K562 (cell line): ENCODE results near the gene RNF217. TPM values are rescaled to one million over a fixed set of nuclear protein-coding genes. Genes with fewer than 3 reads are reported as not detected.

Experiments
- ATAC-seq: fragments of 200-7000 bp; cut with Tn5 transposase; 3 replicates; pipeline ENCODE4 v1.9.1; 2020; ENCODE audit warnings: moderate library complexity
- BruUV-seq: library from RNA; stranded (reverse); fragments of 400-500 nt; replicated peaks from 2 replicates; lab custom pipeline; 2021; lab: Mats Ljungman, UMichigan
- CTCF ChIA-PET: fragments of 300-600 bp; formaldehyde crosslinking; extraction: SDS; loops from one replicate; lab custom pipeline; 2021; ENCODE audit warnings: low intra/inter-chr PET ratio; lab: Yijun Ruan, JAX
- POLR2A ChIA-PET: fragments of 300-600, 350-650 bp; sonication (Branson Sonifier 250); formaldehyde crosslinking; extraction: SDS; loops from one replicate; lab custom pipeline; 2021; ENCODE audit warnings: antibody characterized with exemption, inconsistent platforms; lab: Yijun Ruan, JAX
- DNase-seq, 4 experiments: peaks; one replicate each; pipeline versions ENCODE4 v3.0.0 to v3.0.0-alpha.2; 2011 to 2018; ENCODE audit warnings: low spot score in 3 of 4, mixed read lengths in 3 of 4; ENCODE audit errors: extremely low read depth in 1 of 4
- FAIRE-seq: peaks from 2 replicates; lab custom pipeline; 2011; peaks lifted over from hg19 to GRCh38; lab: Jason Lieb, UNC
- H2AFZ ChIP-seq: 2 replicates; pipeline ENCODE4 v1.6.0; 2011; ENCODE audit warnings: low read depth, low read length, control low read depth, inconsistent platforms
- H3K27ac ChIP-seq: fragments of 200-600 bp; 3 replicates; pipeline ENCODE4 v1.8.0; 2011; ENCODE audit warnings: low read depth, mild to moderate bottlenecking, control low read depth, inconsistent platforms, low read length, moderate library complexity, mixed read lengths; ENCODE audit errors: extremely low read depth
- H3K27me3 ChIP-seq, 2 experiments: fragments of 300-600 bp in 1 of 2; 2 replicates in 1 of 2; 3 replicates in 1 of 2; pipeline versions ENCODE4 v1.6.0 to v1.8.0; 2011; ENCODE audit warnings: inconsistent platforms in 2 of 2, low read length in 2 of 2, mild to moderate bottlenecking in 1 of 2, mixed read lengths in 1 of 2, moderate library complexity in 1 of 2; ENCODE audit not compliant: control insufficient read depth in 2 of 2, insufficient read depth in 2 of 2
- H3K36me3 ChIP-seq: fragments of 300-600 bp; 3 replicates; pipeline ENCODE4 v1.8.0; 2011; ENCODE audit warnings: mild to moderate bottlenecking, low read length, inconsistent platforms; ENCODE audit not compliant: control insufficient read depth, insufficient read depth
- H3K4me1 ChIP-seq, 2 experiments: fragments of 200-600 bp in 1 of 2; replicated peaks in 1 of 2; 2 replicates in 1 of 2; 3 replicates in 1 of 2; pipeline versions ENCODE4 v1.5.1 to v1.8.0; 2011; ENCODE audit warnings: inconsistent platforms in 2 of 2, low read length in 2 of 2, mild to moderate bottlenecking in 1 of 2, mixed read lengths in 1 of 2, moderate library complexity in 1 of 2; ENCODE audit not compliant: control insufficient read depth in 2 of 2, insufficient read depth in 2 of 2
- H3K4me2 ChIP-seq: 2 replicates; pipeline ENCODE4 v1.6.1; 2011; ENCODE audit warnings: low read length, control low read depth, inconsistent platforms, mixed read lengths; ENCODE audit not compliant: insufficient read depth
- H3K4me3 ChIP-seq: fragments of 200-600 bp; sonication (generic), shearing (Covaris generic); 2 replicates; pipeline ENCODE4 v1.5.1; 2016; ENCODE audit warnings: control low read depth, inconsistent platforms
- H3K79me2 ChIP-seq: fragments of 200-600 bp; 3 replicates; pipeline ENCODE4 v1.8.0; 2011; ENCODE audit warnings: low read length, inconsistent platforms; ENCODE audit not compliant: control insufficient read depth, insufficient read depth
- H3K9ac ChIP-seq, 2 experiments: 2 replicates each; pipeline versions ENCODE4 v1.6.0 to v1.6.1; 2011; ENCODE audit warnings: low read depth in 2 of 2, low read length in 2 of 2, control low read depth in 1 of 2, inconsistent platforms in 1 of 2, mild to moderate bottlenecking in 1 of 2, mixed read lengths in 1 of 2; ENCODE audit not compliant: insufficient read depth in 1 of 2
- H3K9me1 ChIP-seq: one replicate; pipeline ENCODE4 v1.6.0; 2011; ENCODE audit warnings: inconsistent platforms, mild to moderate bottlenecking, low read length, moderate library complexity; ENCODE audit not compliant: control insufficient read depth, insufficient read depth
- H3K9me3 ChIP-seq: replicated peaks from 2 replicates; pipeline ENCODE4 v1.5.1; 2011; ENCODE audit warnings: low read depth, low read length, inconsistent platforms; ENCODE audit not compliant: control insufficient read depth, insufficient read depth
- H4K20me1 ChIP-seq: replicated peaks from 2 replicates; pipeline ENCODE4 v1.6.1; 2011; ENCODE audit warnings: low read length, inconsistent platforms, mixed read lengths; ENCODE audit not compliant: control insufficient read depth, insufficient read depth
- ARID1B ChIP-seq: fragments of 450-650 bp; IDR thresholded peaks from 2 replicates; pipeline ENCODE4 v1.6.1; 2016; ENCODE audit warnings: antibody characterized with exemption, mild to moderate bottlenecking, inconsistent platforms
- CBFA2T2 ChIP-seq: fragments of 450-650 bp; conservative IDR thresholded peaks from 2 replicates; pipeline ENCODE4 v1.6.1; 2017; ENCODE audit warnings: mild to moderate bottlenecking
- CBFA2T3 ChIP-seq: fragments of 450-650 bp; IDR thresholded peaks from 2 replicates; pipeline ENCODE4 v1.6.1; 2017
- CBX5 ChIP-seq: IDR thresholded peaks from 2 replicates; pipeline ENCODE4 v1.6.1; 2014; ENCODE audit warnings: low read depth, borderline replicate concordance
- KAT7 ChIP-seq: sonication (generic); formaldehyde crosslinking; IDR thresholded peaks from 2 replicates; pipeline ENCODE4 v1.8.0; 2022; ENCODE audit warnings: missing genetic modification reagents, mild to moderate bottlenecking, borderline replicate concordance
- KLF6 ChIP-seq: fragments of 250-450 bp; sonication (Bioruptor Pico); IDR thresholded peaks from 2 replicates; pipeline ENCODE4 v1.4.0; 2020; ENCODE audit warnings: mild to moderate bottlenecking, moderate library complexity, borderline replicate concordance
- MEF2A ChIP-seq: IDR thresholded peaks from 2 replicates; pipeline ENCODE4 v1.6.1; 2011; ENCODE audit warnings: low read depth, mild to moderate bottlenecking, low read length, moderate library complexity; ENCODE audit not compliant: control insufficient read depth
- NBN ChIP-seq: fragments of 450-650 bp; IDR thresholded peaks from 2 replicates; pipeline ENCODE4 v1.6.1; 2016; ENCODE audit warnings: low read depth, mild to moderate bottlenecking
- POU5F1 ChIP-seq: fragments of 150-350 bp; IDR thresholded peaks from 2 replicates; pipeline ENCODE4 v1.6.1; 2014; ENCODE audit warnings: borderline replicate concordance, low read length, low read depth, mild to moderate bottlenecking; ENCODE audit not compliant: partially characterized antibody
- TAF15 ChIP-seq: fragments of 200-400 bp; formaldehyde crosslinking; IDR thresholded peaks from 2 replicates; pipeline ENCODE4 v1.6.1; 2017; ENCODE audit warnings: mild to moderate bottlenecking, low read depth, low read length, moderate library complexity
- TAL1 ChIP-seq: fragments of 450-650 bp; IDR thresholded peaks from 2 replicates; pipeline ENCODE4 v1.6.1; 2016; ENCODE audit warnings: mild to moderate bottlenecking
- TCF3 ChIP-seq: sonication (generic); formaldehyde crosslinking; IDR thresholded peaks from 2 replicates; pipeline ENCODE4 v1.4.0; 2020; ENCODE audit warnings: mild to moderate bottlenecking, missing genetic modification reagents
- TEAD4 ChIP-seq, 2 experiments: sonication (generic) in 1 of 2; formaldehyde crosslinking in 1 of 2; IDR thresholded peaks; 2 replicates each; pipeline versions ENCODE4 v1.6.1 to v1.8.0; 2012 to 2022; ENCODE audit warnings: borderline replicate concordance in 1 of 2, inconsistent platforms in 1 of 2, low read length in 1 of 2, mild to moderate bottlenecking in 1 of 2, missing genetic modification reagents in 1 of 2
- ZC3H4 ChIP-seq: sonication (generic); formaldehyde crosslinking; IDR thresholded peaks from 2 replicates; pipeline ENCODE4 v1.9.0; 2021; ENCODE audit warnings: missing genetic modification reagents, borderline replicate concordance
- ZC3H8 ChIP-seq: fragments of 450-650 bp; IDR thresholded peaks from 2 replicates; pipeline ENCODE4 v1.6.1; 2017
- ZNF717 ChIP-seq: fragments of 250-450 bp; sonication (Bioruptor Pico); IDR thresholded peaks from 2 replicates; pipeline ENCODE4 v1.5.0; 2021
- WGBS: fragments of 100-300 bp; shearing (Covaris generic); methylation state at CpG from one replicate; pipeline ENCODE4 v1.1.6; 2016; ENCODE audit warnings: low coverage, mixed read lengths; ENCODE audit not compliant: insufficient coverage; ENCODE audit errors: missing lambda C conversion rate; 5-methylcytosine and 5-hydroxymethylcytosine counted together
- in situ Hi-C: fragments of 300-500 bp; cut with MboI; formaldehyde crosslinking; loops from 4 replicates; pipeline ENCODE4 v1.15.0; 2018; ENCODE audit warnings: inconsistent platforms, mixed read lengths
- intact Hi-C: fragments of 100-400 bp; cut with micrococcal nuclease; formaldehyde crosslinking; loops from 2 replicates; pipeline ENCODE4 v1.14.2; 2022
- polyA plus RNA-seq, 8 experiments: library from polyadenylated mRNA; depleted of rRNA in 4 of 8; stranded (reverse) in 5 of 8; unstranded in 3 of 8; fragments of >200 nt; fragmentation: Nextera tagmentation in 2 of 8; fragmentation: Illumina TruSeq in 1 of 8; extraction: Ambion mirVana in 2 of 8; extraction: Trizol in 1 of 8; gene quantifications; 2 replicates each; pipeline versions ENCODE4 v1.2.1 to v1.2.3, GENCODE V29; 2011 to 2014; ENCODE audit warnings: inconsistent platforms in 1 of 8, missing spikeins in 1 of 8
- total RNA-seq, 7 experiments: library from RNA; depleted of rRNA in 6 of 7; stranded (reverse); fragments of >200 nt in 6 of 7; fragmentation: Illumina TruSeq in 2 of 7; extraction: Trizol in 2 of 7; gene quantifications; 2 replicates each; pipeline versions ENCODE4 v1.2.1 to v1.2.3, GENCODE V29; 2011 to 2021; ENCODE audit warnings: low replicate concordance in 1 of 7
- TF ChIP-seq, protein P1 (sequence below), 2 experiments: fragments of 450-650 bp in 1 of 2; sonication (generic) in 1 of 2; formaldehyde crosslinking in 1 of 2; IDR thresholded peaks in 1 of 2; conservative IDR thresholded peaks in 1 of 2; 2 replicates each; pipeline versions ENCODE4 v1.6.1 to v1.8.1; 2016 to 2023; ENCODE audit warnings: mild to moderate bottlenecking in 2 of 2, moderate library complexity in 2 of 2, inconsistent platforms in 1 of 2, missing genetic modification reagents in 1 of 2
- TF ChIP-seq, protein P2 (sequence below): fragments of 450-650 bp; formaldehyde crosslinking; IDR thresholded peaks from 2 replicates; pipeline ENCODE4 v1.4.0; 2020; ENCODE audit warnings: mild to moderate bottlenecking
- TF ChIP-seq, protein P3 (sequence below), 2 experiments: fragments of 250-450 bp in 1 of 2; fragments of 450-650 bp in 1 of 2; sonication (Bioruptor Pico) in 1 of 2; IDR thresholded peaks; 2 replicates each; pipeline versions ENCODE4 v1.6.1 to v1.8.0; 2016 to 2021; ENCODE audit warnings: mild to moderate bottlenecking in 2 of 2, moderate library complexity in 2 of 2, missing compliant biosample characterization in 1 of 2, missing genetic modification characterization in 1 of 2

Gene RNF217
- total and polyA plus RNA-seq, 9 of the 15 experiments (the other 6 are each of a cell fraction or from before 2014, with no cell fraction given), result 2.9 to 25.6 (median 12.0) TPM

DNA sequence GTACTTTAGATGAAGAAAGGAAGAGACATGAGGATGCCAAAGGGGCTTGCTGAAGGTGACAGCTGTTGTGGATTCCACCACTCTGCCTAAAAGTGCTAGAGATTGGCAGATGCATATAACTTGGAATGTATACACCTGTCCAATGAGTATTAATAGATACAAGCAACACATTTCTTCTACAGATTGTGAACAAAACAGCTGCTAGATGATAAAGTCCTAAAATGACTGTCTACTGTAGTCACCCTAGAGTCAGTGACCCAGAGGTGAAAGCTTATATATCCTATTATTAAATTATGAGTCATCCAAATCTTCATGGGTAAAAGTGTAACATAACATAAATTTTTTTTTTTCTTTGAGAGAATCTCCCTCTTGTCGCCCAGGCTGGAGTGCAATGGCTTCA is 5.2 kb downstream of the RNF217 start:
- ChIA-PET CTCF (no interaction called here), POLR2A (interaction anchor here (0.5 kb wide), 1 partner anchor 118 kb away, joined by 3 read pairs; no protein-coding TSS in a partner anchor)
- DNase-seq, result peak in 3 of 4 experiments; percentile 21 to 40 (median 33)
- 90% methylated on average over 1 of the region's 1 CpG for WGBS
- intact Hi-C loops, result loop anchor here (10.0 kb wide), 1 partner anchor 817 kb away; no protein-coding TSS in a partner anchor
- TF ChIP-seq TCF3 (CRISPR knock-in tag) (peak; percentile 44), MEF2A (peak; percentile 41; the same call in 1 of the 2 replicates), CBX5 (no peak), POU5F1 (no peak), TAF15 (no peak), NBN (no peak), KAT7 (CRISPR knock-in tag) (no peak), CBFA2T3 (peak; percentile 72), KLF6 (no peak), TAL1 (peak; percentile 39; the same call in 1 of the 2 replicates), ZC3H8 (no peak), ZC3H4 (CRISPR knock-in tag) (no peak), TEAD4 (IDR thresholded peaks at IDR 0.05; ENCODE audit: low read length) (peak; percentile 66), TEAD4 (CRISPR knock-in tag; IDR thresholded peaks at IDR 0.05; ENCODE audit: borderline replicate concordance) (no peak), ARID1B (peak; percentile 40), ZNF717 (CRISPR knock-in tag) (no peak), CBFA2T2 (peak; percentile 61)
- TF ChIP-seq, protein P1, sequence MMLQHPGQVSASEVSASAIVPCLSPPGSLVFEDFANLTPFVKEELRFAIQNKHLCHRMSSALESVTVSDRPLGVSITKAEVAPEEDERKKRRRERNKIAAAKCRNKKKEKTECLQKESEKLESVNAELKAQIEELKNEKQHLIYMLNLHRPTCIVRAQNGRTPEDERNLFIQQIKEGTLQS (IDR thresholded peaks at IDR 0.05), result peak; percentile 68
- TF ChIP-seq, protein P1 (CRISPR knock-in tag; conservative IDR thresholded peaks at IDR 0.05), result no peak
- TF ChIP-seq, protein P2, sequence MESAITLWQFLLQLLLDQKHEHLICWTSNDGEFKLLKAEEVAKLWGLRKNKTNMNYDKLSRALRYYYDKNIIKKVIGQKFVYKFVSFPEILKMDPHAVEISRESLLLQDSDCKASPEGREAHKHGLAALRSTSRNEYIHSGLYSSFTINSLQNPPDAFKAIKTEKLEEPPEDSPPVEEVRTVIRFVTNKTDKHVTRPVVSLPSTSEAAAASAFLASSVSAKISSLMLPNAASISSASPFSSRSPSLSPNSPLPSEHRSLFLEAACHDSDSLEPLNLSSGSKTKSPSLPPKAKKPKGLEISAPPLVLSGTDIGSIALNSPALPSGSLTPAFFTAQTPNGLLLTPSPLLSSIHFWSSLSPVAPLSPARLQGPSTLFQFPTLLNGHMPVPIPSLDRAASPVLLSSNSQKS, result no peak
- TF ChIP-seq, protein P3, sequence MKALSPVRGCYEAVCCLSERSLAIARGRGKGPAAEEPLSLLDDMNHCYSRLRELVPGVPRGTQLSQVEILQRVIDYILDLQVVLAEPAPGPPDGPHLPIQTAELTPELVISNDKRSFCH (CRISPR knock-in tag; IDR thresholded peaks at IDR 0.05), result no peak
- TF ChIP-seq, protein P3 (tag; IDR thresholded peaks at IDR 0.05), result no peak
- TF ChIP-seq, all 486 proteins: peak for 8
- Histone ChIP-seq H3K79me2 (peaks cover 97% of the 10 kb centered on the region), H3K9me1 (no peaks in the 10 kb centered on the region), H3K4me3 (no peak overlapping the region), H3K4me2 (no peak overlapping the region; the same call in 1 of the 2 replicates), H3K36me3 (peaks cover 58% of the 10 kb centered on the region), H4K20me1 (no peaks in the 10 kb centered on the region), H3K27ac (no peak overlapping the region), H3K4me1 (peaks cover 10 to 11% of the 10 kb centered on the region in 2 experiments; a peak in 4 of 5 replicates), H3K27me3 (no peaks in the 10 kb centered on the region), H3K9ac (no peak overlapping the region), H3K9me3 (no peaks in the 10 kb centered on the region), H2AFZ (no peak overlapping the region)
- in situ Hi-C loops, result no loop called here
- ATAC-seq (no peak), FAIRE-seq (no peak)
- no TSS peak for BruUV-seq
